Astrocyte of the cerebellum (primary cell): ENCODE data around the gene ZNRD2.
"Not testable (repeated sequence)": the region's sequence is repeated elsewhere in the genome, so short reads cannot be mapped to it uniquely, and the experiment has no call there.

Experiments used
- DNase-seq: peaks from one replicate; pipeline ENCODE4 v3.0.0-alpha.2; 2011; ENCODE audit warnings: low read depth
- H3K4me3 ChIP-seq: 2 replicates; pipeline ENCODE4 v1.5.1; 2011; ENCODE audit warnings: mild to moderate bottlenecking, low read depth, low read length, moderate library complexity
- in situ Hi-C: cut with HindIII; loops from 2 replicates; pipeline ENCODE4 v1.10.0; 2017; ENCODE audit warnings: low sequenced_read_pairs
- TF ChIP-seq, protein P1 (sequence below): IDR thresholded peaks from 2 replicates; pipeline ENCODE4 v1.5.1; 2012; ENCODE audit warnings: low read length, low read depth, moderate library complexity, mild to moderate bottlenecking; ENCODE audit errors: missing control alignments

ZNRD2 gene

DNA sequence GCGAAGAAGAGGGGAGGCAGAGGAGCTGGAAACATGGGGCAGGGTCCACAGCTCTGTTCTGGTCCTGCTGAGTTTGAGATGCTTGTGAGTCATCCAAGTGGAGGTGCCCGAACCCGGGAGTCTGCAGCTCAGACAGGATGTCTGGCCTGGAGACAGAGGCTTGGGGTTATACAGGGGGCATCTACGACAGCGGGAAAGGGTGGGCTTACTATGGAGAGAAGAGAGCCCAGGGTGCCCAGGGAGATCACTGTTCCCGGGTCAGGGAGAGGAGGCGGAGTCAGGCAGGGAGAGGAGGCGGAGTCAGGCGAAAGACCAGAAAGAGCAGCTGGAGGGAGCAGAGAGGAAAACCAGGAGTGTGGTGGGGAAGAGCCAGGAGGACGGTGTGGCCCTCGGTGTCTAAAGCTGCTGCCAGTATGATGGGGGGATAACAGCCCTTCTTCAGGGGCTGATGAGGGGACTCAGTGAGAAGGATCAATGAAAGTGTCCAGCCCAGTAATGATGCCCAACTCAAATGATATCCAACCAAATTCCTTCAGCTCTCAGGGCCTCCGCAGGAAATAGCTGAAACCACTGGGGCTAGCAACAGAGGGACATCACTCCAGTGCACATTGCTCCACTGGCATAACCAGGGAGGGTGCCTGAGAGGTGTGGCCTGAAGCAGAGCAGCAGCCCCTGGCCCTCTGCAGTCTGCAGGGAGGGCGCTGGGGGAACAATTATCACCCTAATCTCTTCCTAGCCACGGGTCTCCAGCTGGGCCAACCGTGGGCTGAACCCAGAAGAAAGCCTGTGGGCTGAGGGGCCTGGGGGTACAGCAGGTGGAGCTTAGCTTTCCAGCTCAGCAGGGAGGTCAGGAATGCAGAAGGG, 9.5 kb upstream of the ZNRD2 start:
- in situ Hi-C loops = no loop called here
- no peak overlapping the region for H3K4me3 ChIP-seq
- no peak for DNase-seq
- TF ChIP-seq, protein P1, sequence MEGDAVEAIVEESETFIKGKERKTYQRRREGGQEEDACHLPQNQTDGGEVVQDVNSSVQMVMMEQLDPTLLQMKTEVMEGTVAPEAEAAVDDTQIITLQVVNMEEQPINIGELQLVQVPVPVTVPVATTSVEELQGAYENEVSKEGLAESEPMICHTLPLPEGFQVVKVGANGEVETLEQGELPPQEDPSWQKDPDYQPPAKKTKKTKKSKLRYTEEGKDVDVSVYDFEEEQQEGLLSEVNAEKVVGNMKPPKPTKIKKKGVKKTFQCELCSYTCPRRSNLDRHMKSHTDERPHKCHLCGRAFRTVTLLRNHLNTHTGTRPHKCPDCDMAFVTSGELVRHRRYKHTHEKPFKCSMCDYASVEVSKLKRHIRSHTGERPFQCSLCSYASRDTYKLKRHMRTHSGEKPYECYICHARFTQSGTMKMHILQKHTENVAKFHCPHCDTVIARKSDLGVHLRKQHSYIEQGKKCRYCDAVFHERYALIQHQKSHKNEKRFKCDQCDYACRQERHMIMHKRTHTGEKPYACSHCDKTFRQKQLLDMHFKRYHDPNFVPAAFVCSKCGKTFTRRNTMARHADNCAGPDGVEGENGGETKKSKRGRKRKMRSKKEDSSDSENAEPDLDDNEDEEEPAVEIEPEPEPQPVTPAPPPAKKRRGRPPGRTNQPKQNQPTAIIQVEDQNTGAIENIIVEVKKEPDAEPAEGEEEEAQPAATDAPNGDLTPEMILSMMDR = no peak

DNA sequence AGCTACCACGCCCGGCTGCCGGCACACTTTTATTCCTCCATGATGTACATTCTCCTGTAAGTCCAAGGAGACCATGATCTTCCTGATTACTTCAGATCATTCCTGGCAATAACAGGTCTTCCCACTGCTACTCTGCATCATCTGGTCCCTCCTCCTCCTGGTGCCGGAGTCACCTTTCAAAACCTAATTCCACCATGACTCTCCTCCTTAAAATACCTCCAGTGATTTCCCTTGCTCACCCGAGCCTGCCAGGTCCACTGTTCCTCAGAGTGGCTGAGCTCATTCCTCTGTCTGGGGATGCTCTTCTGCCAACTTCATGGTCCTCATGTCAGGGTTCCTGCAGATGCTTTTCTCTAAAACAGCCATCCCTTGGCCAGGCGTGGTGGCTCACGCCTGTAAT, 8.3 kb upstream of the ZNRD2 start:
- H3K4me3 ChIP-seq = no peak overlapping the region
- TF ChIP-seq, protein P1 = no peak
- DNase-seq = no peak
- in situ Hi-C loops = no loop called here

DNA sequence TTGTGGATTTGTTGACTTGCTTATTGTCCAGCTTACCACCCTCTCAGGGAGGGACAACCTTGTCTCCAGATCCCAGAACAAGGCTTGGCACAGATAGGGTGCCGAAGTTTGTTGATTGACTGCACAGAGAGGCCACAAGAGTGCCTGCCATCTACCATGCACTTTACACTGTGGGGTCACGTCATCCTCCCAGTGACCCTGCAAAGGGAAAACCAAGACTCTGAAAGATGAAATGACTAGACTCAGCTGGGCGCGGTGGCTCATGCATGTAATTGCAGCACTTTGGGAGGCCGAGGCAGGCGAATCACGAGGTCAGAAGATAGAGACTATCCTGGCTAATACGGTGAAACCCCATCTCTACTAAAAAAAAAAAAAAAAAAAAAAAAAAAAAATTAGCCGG, 7.5 kb upstream of the ZNRD2 start:
- no peak for DNase-seq
- TF ChIP-seq, protein P1 = no peak
- in situ Hi-C loops = no loop called here
- H3K4me3 ChIP-seq = no peak overlapping the region

DNA sequence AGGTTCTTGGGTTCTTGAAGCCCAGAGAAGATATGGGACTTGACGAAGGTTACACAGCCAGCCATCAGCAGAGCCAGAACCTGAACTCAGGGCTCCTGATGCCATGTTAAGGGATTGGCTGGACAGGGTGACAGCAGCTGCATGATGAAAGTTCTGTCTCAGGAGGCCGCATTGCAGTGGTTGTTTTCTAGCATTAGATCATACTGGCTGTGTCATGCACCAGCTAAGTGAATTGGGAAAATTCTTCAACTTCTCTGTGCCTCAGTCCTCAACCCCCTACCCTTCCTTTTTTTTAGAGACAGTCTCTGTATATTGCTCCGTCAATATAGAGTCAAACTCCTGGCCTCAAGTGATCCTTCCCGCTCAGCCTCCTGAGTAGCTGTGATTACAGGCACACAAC, 6.7 kb upstream of the ZNRD2 start:
- DNase-seq = no peak
- in situ Hi-C loops = no loop called here

DNA sequence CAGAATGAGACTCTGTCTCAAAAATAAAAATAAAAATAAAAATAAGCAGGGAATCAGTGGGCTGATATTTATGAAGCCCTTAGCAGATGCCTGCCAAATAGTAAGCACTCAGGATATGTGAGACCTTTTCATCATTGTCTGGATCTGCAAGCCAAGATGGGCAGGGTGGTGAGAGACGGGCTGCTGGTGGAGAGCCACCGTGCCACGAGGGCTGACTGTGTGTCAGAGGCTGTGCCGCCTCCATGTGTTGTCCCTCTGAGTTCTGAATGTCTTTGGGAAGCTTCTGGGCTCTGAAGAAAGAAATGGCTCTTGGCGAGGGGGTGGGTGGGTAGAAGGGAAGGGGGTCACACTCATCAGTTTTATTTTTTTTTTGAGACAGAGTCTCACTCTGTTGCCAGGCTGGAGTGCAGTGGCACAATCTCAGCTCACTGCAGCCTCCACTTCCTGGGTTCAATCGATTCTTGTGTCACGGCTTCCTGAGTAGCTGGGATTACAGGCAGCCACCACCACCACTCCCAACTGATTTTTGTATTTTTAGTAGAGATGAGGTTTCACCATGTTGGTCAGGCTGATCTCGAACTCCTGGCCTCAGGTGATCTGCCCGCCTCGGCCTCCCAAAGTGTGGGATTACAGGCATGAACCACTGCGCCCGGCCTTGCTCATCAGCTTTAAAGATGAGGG, 5.3 kb upstream of the ZNRD2 start:
- H3K4me3 ChIP-seq, in situ Hi-C loops, DNase-seq: not testable (repeated sequence)

More for the DNA sequence above, 6.7 kb upstream of the ZNRD2 start:
- TF ChIP-seq, protein P1 = no peak
- H3K4me3 ChIP-seq = no peak overlapping the region

GRCh38 chr11:65565624-65566453, 4.4 kb upstream of the ZNRD2 start:
- no peak for DNase-seq
- in situ Hi-C loops = no loop called here
- TF ChIP-seq, protein P1 = no peak
- H3K4me3 ChIP-seq = no peak overlapping the region
